WERI-Rb-1 (cell line): ENCODE measurements around the gene CDKAL1.

ENCODE experiments used
- DNase-seq: peaks from one replicate; pipeline ENCODE4 v3.0.0-alpha.2; 2020
- H3K27ac ChIP-seq: fragments of 250-450 bp; sonication (Bioruptor Pico); 2 replicates; pipeline ENCODE4 v1.5.1; 2020; ENCODE audit warnings: mild to moderate bottlenecking, moderate library complexity
- H3K27me3 ChIP-seq: fragments of 250-450 bp; sonication (Bioruptor Pico); 2 replicates; pipeline ENCODE4 v1.5.1; 2021; ENCODE audit warnings: mild to moderate bottlenecking, low read depth, moderate library complexity; ENCODE audit not compliant: insufficient read depth, severe bottlenecking
- H3K36me3 ChIP-seq: fragments of 250-450 bp; sonication (Bioruptor Pico); 2 replicates; pipeline ENCODE4 v1.5.1; 2020; ENCODE audit warnings: mild to moderate bottlenecking, moderate library complexity
- H3K4me3 ChIP-seq: 2 replicates; pipeline ENCODE4 v1.5.1; 2011; ENCODE audit warnings: low read depth, mild to moderate bottlenecking, control low read depth, low read length
- H3K9me3 ChIP-seq: fragments of 250-450 bp; sonication (Bioruptor Pico); 2 replicates; pipeline ENCODE4 v1.5.1; 2021; ENCODE audit warnings: mild to moderate bottlenecking, moderate library complexity; ENCODE audit not compliant: severe bottlenecking
- CTCF ChIP-seq: IDR thresholded peaks from 2 replicates; pipeline ENCODE4 v1.5.1; 2011; ENCODE audit warnings: low read depth, mild to moderate bottlenecking, control low read depth, inconsistent platforms, low read length

The CDKAL1 gene

GRCh38 chr6:20943922-20944321 is 409.7 kb downstream of the CDKAL1 start:
- Histone ChIP-seq H3K36me3 (no peaks in the 10 kb centered on the region), H3K27ac (no peak overlapping the region), H3K27me3 (no peaks in the 10 kb centered on the region), H3K9me3 (peaks cover 5% of the 10 kb centered on the region), H3K4me3 (no peak overlapping the region)
- no peak for DNase-seq
- TF ChIP-seq CTCF, result no peak

DNA sequence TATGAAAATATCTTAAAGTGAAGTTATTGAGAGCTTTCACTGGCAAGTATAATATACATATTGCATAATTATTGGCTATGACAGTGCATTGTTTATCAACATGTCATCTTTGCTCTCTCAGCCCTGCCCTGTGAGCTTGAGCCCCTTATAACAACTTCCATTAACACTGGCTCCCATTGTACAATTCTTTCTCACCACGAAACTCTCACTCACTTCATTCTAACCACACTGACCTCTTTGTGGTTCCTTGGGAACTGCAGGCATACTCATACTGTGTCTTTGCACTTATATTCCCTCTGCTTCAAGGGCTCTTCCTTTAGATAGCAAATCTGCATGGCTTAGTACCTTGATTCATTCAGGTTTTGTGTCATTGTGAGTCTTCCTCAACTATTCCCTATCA is 411.8 kb downstream of the CDKAL1 start:
- H3K36me3 ChIP-seq, result no peaks in the 10 kb centered on the region
- H3K4me3 ChIP-seq, result no peak overlapping the region
- H3K27me3 ChIP-seq, result no peaks in the 10 kb centered on the region
- peak; percentile 24; the same call in 1 of the 2 replicates for TF ChIP-seq CTCF
- no peak overlapping the region for H3K27ac ChIP-seq
- no peak for DNase-seq
- peaks cover 5% of the 10 kb centered on the region for H3K9me3 ChIP-seq

- H3K4me3 ChIP-seq, result no peak overlapping the region
- TF ChIP-seq CTCF, result no peak
Measured at GRCh38 chr6:20946890-20947289, 412.6 kb downstream of the CDKAL1 start.

DNA sequence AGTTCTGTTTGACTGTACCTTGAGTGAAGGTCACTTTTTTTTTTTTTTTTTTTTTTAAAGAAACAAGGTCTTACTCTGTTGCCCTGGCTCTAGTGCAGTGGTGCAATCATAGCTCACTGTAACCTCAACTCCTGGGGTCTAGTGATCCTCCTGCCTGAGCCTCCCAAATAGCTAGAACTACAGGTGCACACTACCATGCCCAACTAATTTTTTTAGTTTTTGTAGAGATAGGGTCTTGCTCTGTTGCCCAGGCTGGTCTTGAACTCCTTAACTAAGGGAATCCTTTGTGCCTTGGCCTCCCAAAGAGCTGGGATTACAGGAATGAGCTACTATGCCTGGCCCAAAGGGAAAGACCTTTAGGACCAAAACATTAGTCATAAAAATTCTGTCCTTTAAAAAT is 413.7 kb downstream of the CDKAL1 start:
- no peak for DNase-seq
- peak overlapping the region; percentile 24 for H3K27ac ChIP-seq
- H3K4me3 ChIP-seq, result 0 out of 2 replicates have a peak overlapping the region, but pooled peaks have one; percentile 4
- TF ChIP-seq CTCF, result no peak
- peaks cover 2% of the 10 kb centered on the region for H3K9me3 ChIP-seq
- H3K27me3 ChIP-seq, result no peaks in the 10 kb centered on the region
- no peaks in the 10 kb centered on the region for H3K36me3 ChIP-seq

More at GRCh38 chr6:20946890-20947289, 412.6 kb downstream of the CDKAL1 start:
- DNase-seq, result no peak
- no peak overlapping the region for H3K27ac ChIP-seq
- peaks cover 5% of the 10 kb centered on the region for H3K9me3 ChIP-seq
- H3K36me3 ChIP-seq, result no peaks in the 10 kb centered on the region
- H3K27me3 ChIP-seq, result no peaks in the 10 kb centered on the region

GRCh38 chr6:20948556-20948955 is 414.3 kb downstream of the CDKAL1 start:
- Histone ChIP-seq H3K4me3 (0 out of 2 replicates have a peak overlapping the region, but pooled peaks have one; percentile 4), H3K27ac (peak overlapping the region; percentile 24), H3K27me3 (no peaks in the 10 kb centered on the region), H3K36me3 (no peaks in the 10 kb centered on the region), H3K9me3 (peaks cover 2% of the 10 kb centered on the region)
- DNase-seq, result no peak
- no peak for TF ChIP-seq CTCF

DNA sequence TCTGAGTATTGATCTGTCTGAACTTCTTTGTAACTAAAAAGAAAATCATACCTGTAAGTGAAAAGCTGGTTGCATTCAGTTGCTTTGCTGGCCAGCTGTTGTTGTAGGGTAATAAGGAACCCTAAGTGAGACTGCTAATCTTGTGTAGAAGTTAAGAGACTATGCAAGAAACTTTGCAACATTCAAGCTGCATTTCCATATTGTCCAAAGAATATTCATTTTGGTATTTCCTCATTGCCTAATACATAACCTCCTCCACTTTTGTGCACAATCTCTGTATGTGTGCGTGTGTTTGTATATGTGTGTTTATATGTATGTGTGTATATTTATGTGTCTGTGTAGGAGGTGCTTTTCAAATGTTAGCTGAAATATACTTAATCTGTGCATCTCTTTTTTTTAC is 414.9 kb downstream of the CDKAL1 start:
- Histone ChIP-seq H3K27ac (no peak overlapping the region), H3K9me3 (no peaks in the 10 kb centered on the region), H3K4me3 (no peak overlapping the region), H3K36me3 (no peaks in the 10 kb centered on the region), H3K27me3 (no peaks in the 10 kb centered on the region)
- DNase-seq, result no peak
- no peak for TF ChIP-seq CTCF
